Natural killer cell (primary cell): ENCODE measurements around the gene ZNF595. TPM values are rescaled to one million over a fixed set of nuclear protein-coding genes. Genes with fewer than 3 reads are reported as not detected.
"Not testable (repeated sequence)": the region's sequence is repeated elsewhere in the genome, so short reads cannot be mapped to it uniquely, and the experiment has no call there.

Experiments used
- ATAC-seq, 3 donors: fragments of 150-1000 bp in 2 of 3; fragments of 200-7000 bp in 1 of 3; cut with Tn5 transposase; 1 replicate in 1 of 3; 2 replicates in 2 of 3; pipeline ENCODE4 v1.10.0; 2021; ENCODE audit warnings: mild to moderate bottlenecking in 2 of 3, moderate library complexity in 2 of 3
- DNase-seq, 2 donors: peaks; one replicate each; pipeline versions ENCODE4 v3.0.0 to v3.0.0-alpha.2; 2013 to 2021; ENCODE audit warnings: mixed read lengths in 1 of 2
- H3K27ac ChIP-seq: one replicate; pipeline ENCODE4 v1.5.1; 2013; ENCODE audit warnings: mild to moderate bottlenecking, low read length
- H3K27me3 ChIP-seq: one replicate; pipeline ENCODE4 v1.6.1; 2013; ENCODE audit warnings: low read length; ENCODE audit not compliant: control insufficient read depth, insufficient read depth
- H3K36me3 ChIP-seq: one replicate; pipeline ENCODE4 v1.6.1; 2013; ENCODE audit warnings: low read length; ENCODE audit not compliant: control insufficient read depth, insufficient read depth
- H3K4me1 ChIP-seq: one replicate; pipeline ENCODE4 v1.6.1; 2013; ENCODE audit warnings: low read length; ENCODE audit not compliant: control insufficient read depth, insufficient read depth
- H3K4me3 ChIP-seq: one replicate; pipeline ENCODE4 v1.5.1; 2013; ENCODE audit warnings: low read length
- H3K9me3 ChIP-seq: one replicate; pipeline ENCODE4 v1.6.1; 2013; ENCODE audit warnings: low read length; ENCODE audit not compliant: control insufficient read depth, insufficient read depth
- H3K27ac Mint-ChIP-seq, 2 donors: one replicate each; pipeline ENCODE4 v1.8.0; 2022; ENCODE audit warnings: mild to moderate bottlenecking in 2 of 2, mixed read lengths in 2 of 2, moderate library complexity in 1 of 2
- H3K27me3 Mint-ChIP-seq, 2 donors: one replicate each; pipeline ENCODE4 v1.8.0; 2022; ENCODE audit warnings: low read depth in 2 of 2, mixed read lengths in 2 of 2
- H3K36me3 Mint-ChIP-seq: one replicate; pipeline ENCODE4 v1.8.0; 2022; ENCODE audit warnings: mixed read lengths
- H3K4me1 Mint-ChIP-seq, 2 donors: one replicate each; pipeline ENCODE4 v1.8.0; 2022; ENCODE audit warnings: mixed read lengths in 2 of 2
- H3K4me3 Mint-ChIP-seq: one replicate; pipeline ENCODE4 v1.8.0; 2022; ENCODE audit warnings: mild to moderate bottlenecking, moderate library complexity, mixed read lengths
- H3K9me3 Mint-ChIP-seq, 2 donors: one replicate each; pipeline ENCODE4 v1.8.0; 2022; ENCODE audit warnings: mixed read lengths in 2 of 2
- CTCF ChIP-seq: fragments of 200-600 bp; IDR thresholded peaks from one replicate; pipeline ENCODE4 v1.8.0; 2022; ENCODE audit warnings: antibody characterized with exemption
- WGBS: methylation state at CpG from one replicate; pipeline ENCODE4 v1.1.7; 2013; ENCODE audit warnings: missing lambda C conversion rate; ENCODE audit not compliant: insufficient coverage; 5-methylcytosine and 5-hydroxymethylcytosine counted together
- intact Hi-C: fragments of 100-400 bp; cut with micrococcal nuclease; formaldehyde crosslinking; loops from one replicate; pipeline ENCODE4 v1.14.2; 2022
- total RNA-seq, 4 donors: library from RNA; stranded (reverse); fragments of 120-200 nt in 1 of 4; gene quantifications; one replicate each; pipeline versions ENCODE4 v1.2.3 to v1.2.4, GENCODE V29; 2013 to 2022

ZNF595 gene
- total RNA-seq, 3 donors from 2014 or later (not counting 1 experiment from before 2014, with no cell fraction given) = 23.0 to 91.2 (median 38.0) TPM

GRCh38 chr4:121408-122084 is 68.4 kb downstream of the ZNF595 start:
- intact Hi-C loops = loop anchor here (1.0 to 5.0 kb wide), 2 partner anchors 110 to 216 kb away; partner anchors contain the start of gene ZNF141
- peak overlapping the region; percentile 4 for H3K4me3 ChIP-seq

GRCh38 chr4:123922-124274 is 70.8 kb downstream of the ZNF595 start:
- not testable (repeated sequence) for H3K36me3 Mint-ChIP-seq, H3K9me3 Mint-ChIP-seq

More at GRCh38 chr4:121408-122084, 68.4 kb downstream of the ZNF595 start:
- Mint-ChIP-seq H3K4me3 (peak overlapping the region; percentile 97), H3K36me3 (no peaks in the 10 kb centered on the region), H3K27ac (peak overlapping the region; percentile 99), H3K9me3 (peaks cover 2 to 3% of the 10 kb centered on the region in 2 donors), H3K4me1 (peaks cover 59 to 60% of the 10 kb centered on the region in 2 donors), H3K27me3 (no peaks in the 10 kb centered on the region)
- H3K36me3 ChIP-seq = no peaks in the 10 kb centered on the region
- no peak for TF ChIP-seq CTCF
- no peaks in the 10 kb centered on the region for H3K27me3 ChIP-seq
- H3K9me3 ChIP-seq = peaks cover 19% of the 10 kb centered on the region
- peak; percentile 54 to 77 for DNase-seq
- ATAC-seq = peak; percentile 50 to 71 (median 67)
- 3% methylated on average over 6 of the region's 7 CpGs for WGBS
- peaks cover 57% of the 10 kb centered on the region for H3K4me1 ChIP-seq
- peak overlapping the region; percentile 78 for H3K27ac ChIP-seq

GRCh38 chr4:124275-125081 is 71.4 kb downstream of the ZNF595 start, which contains the start of gene ZNF718:
ZNF718 (plus strand) TSS chr4:124501; CDS start chr4:124671, 170 bp downstream.
- Mint-ChIP-seq H3K4me1 (peaks cover 53 to 54% of the 10 kb centered on the region in 2 donors), H3K27ac (peak within 1 kb of the TSS; percentile 99), H3K4me3 (peak within 1 kb of the TSS; percentile 99), H3K36me3 (no peaks in the 10 kb centered on the region), H3K9me3 (peaks cover 0 to 2% of the 10 kb centered on the region in 2 donors), H3K27me3 (no peaks in the 10 kb centered on the region)
- Histone ChIP-seq H3K36me3 (peaks cover 22% of the 10 kb centered on the region), H3K9me3 (peaks cover 21% of the 10 kb centered on the region), H3K4me3 (peak within 1 kb of the TSS; percentile 74), H3K4me1 (peaks cover 57% of the 10 kb centered on the region), H3K27me3 (no peaks in the 10 kb centered on the region), H3K27ac (peak within 1 kb of the TSS; percentile 78)
- intact Hi-C loops = loop anchor here (5.0 kb wide), 1 partner anchor 213 kb away; the partner anchor contains the start of gene ZNF141
- WGBS = 3% methylated on average over 44 of the region's 44 CpGs
- TF ChIP-seq CTCF = no peak
- ATAC-seq (peak; percentile 86 to 96 (median 89)), DNase-seq (peak; percentile 87 to 96)

More at GRCh38 chr4:123922-124274, 70.8 kb downstream of the ZNF595 start:
- Histone ChIP-seq H3K4me1 (peaks cover 57% of the 10 kb centered on the region), H3K4me3 (peak overlapping the region; percentile 74), H3K27ac (peak overlapping the region; percentile 78), H3K36me3 (peaks cover 19% of the 10 kb centered on the region), H3K9me3 (peaks cover 21% of the 10 kb centered on the region)
- H3K27me3 Mint-ChIP-seq, H3K27me3 ChIP-seq, DNase-seq, ATAC-seq: not testable (repeated sequence)
- Mint-ChIP-seq H3K4me1 (peaks cover 53 to 54% of the 10 kb centered on the region in 2 donors), H3K27ac (peak overlapping the region; percentile 98 to 99), H3K4me3 (peak overlapping the region; percentile 99)
- intact Hi-C loops = loop anchor here (5.0 kb wide), 1 partner anchor 213 kb away; the partner anchor contains the start of gene ZNF141
- WGBS = 49% methylated on average over 10 of the region's 10 CpGs
